Prostate gland (tissue), 2 donors: ENCODE measurements around the gene EFNB3.

Experiments
- POLR2A ChIP-seq: fragments of 450-650 bp; IDR thresholded peaks from one replicate; pipeline ENCODE4 v1.6.1; 2016; ENCODE audit warnings: antibody characterized with exemption, mild to moderate bottlenecking
- TF ChIP-seq, protein P1 (sequence below), 4 experiments: fragments of 200-600 bp in 2 of 4; fragments of 450-650 bp in 2 of 4; sonication (generic) in 2 of 4; IDR thresholded peaks; 1 replicate in 3 of 4; 2 replicates in 1 of 4; pipeline ENCODE4 v1.5.1; 2016 to 2019; ENCODE audit warnings: antibody characterized with exemption in 4 of 4, mild to moderate bottlenecking in 2 of 4, moderate library complexity in 2 of 4

- no peak for TF ChIP-seq POLR2A
- TF ChIP-seq, protein P1, sequence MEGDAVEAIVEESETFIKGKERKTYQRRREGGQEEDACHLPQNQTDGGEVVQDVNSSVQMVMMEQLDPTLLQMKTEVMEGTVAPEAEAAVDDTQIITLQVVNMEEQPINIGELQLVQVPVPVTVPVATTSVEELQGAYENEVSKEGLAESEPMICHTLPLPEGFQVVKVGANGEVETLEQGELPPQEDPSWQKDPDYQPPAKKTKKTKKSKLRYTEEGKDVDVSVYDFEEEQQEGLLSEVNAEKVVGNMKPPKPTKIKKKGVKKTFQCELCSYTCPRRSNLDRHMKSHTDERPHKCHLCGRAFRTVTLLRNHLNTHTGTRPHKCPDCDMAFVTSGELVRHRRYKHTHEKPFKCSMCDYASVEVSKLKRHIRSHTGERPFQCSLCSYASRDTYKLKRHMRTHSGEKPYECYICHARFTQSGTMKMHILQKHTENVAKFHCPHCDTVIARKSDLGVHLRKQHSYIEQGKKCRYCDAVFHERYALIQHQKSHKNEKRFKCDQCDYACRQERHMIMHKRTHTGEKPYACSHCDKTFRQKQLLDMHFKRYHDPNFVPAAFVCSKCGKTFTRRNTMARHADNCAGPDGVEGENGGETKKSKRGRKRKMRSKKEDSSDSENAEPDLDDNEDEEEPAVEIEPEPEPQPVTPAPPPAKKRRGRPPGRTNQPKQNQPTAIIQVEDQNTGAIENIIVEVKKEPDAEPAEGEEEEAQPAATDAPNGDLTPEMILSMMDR (IDR thresholded peaks at IDR 0.05), result no peak
Measured at GRCh38 chr17:7701681-7702080, 3.3 kb upstream of the EFNB3 start.
